Measurements from ENCODE around the gene AIPL1.

Gene AIPL1

GRCh38 chr17:6450926-6451832, 16.3 kb upstream of the AIPL1 start:
- H3K4me3 ChIP-seq (ENCODE audit: control insufficient read depth, low read depth, low read length): no peak overlapping the region
- no peak for TF ChIP-seq CTCF (IDR thresholded peaks at IDR 0.05; ENCODE audit: control insufficient read depth, insufficient read depth, low read depth, low read length, missing control alignments)
- DNase-seq (ENCODE audit: low read depth): no peak

DNA sequence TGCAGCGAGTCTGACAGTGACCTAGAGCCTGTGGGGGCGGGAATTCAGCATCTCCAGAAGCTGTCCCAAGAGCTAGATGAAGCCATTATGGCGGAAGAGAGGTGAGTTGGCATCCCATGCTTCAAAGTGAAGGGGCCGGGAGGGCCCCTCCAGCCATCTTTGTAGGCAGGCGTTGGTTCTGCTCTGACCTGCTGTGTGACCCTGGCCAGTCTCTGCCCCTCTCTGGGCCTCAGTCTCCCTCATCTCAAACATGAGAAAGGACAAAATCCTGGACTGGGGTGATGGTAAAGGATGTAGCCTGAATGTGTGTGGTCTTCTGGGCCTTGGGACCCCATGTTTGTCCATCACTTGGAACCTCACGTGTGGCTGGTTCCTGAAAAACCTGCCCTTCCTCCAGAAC, 14.4 kb upstream of the AIPL1 start:
- DNase-seq (ENCODE audit: low read depth): no peak
- no peak overlapping the region for H3K4me3 ChIP-seq (ENCODE audit: control insufficient read depth, low read depth, low read length)
- TF ChIP-seq CTCF (IDR thresholded peaks at IDR 0.05; ENCODE audit: control insufficient read depth, insufficient read depth, low read depth, low read length, missing control alignments): no peak

DNA sequence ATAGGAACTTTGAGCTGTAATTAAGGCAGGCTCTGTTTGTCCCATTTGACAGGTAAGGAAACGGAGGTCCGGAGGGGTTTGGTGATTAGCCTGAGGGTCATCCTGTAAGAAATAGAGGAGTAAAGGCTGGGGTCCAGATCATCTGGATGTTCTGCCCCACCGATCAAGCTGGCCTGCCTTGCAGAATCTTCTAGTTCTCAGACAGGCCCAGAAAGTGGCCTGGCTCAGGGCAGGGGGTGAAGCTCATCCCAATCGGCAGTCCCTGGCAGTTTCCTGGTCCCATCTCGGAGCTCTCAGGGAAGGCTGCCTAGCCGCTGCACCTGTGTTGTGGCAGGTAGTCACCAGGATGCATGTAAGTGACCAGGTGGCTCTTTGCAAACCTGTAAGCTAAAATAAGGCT, 13.6 kb upstream of the AIPL1 start:
- no peak overlapping the region for H3K4me3 ChIP-seq (ENCODE audit: control insufficient read depth, low read depth, low read length)
- TF ChIP-seq CTCF (IDR thresholded peaks at IDR 0.05; ENCODE audit: control insufficient read depth, insufficient read depth, low read depth, low read length, missing control alignments): no peak
- no peak for DNase-seq (ENCODE audit: low read depth)

DNA sequence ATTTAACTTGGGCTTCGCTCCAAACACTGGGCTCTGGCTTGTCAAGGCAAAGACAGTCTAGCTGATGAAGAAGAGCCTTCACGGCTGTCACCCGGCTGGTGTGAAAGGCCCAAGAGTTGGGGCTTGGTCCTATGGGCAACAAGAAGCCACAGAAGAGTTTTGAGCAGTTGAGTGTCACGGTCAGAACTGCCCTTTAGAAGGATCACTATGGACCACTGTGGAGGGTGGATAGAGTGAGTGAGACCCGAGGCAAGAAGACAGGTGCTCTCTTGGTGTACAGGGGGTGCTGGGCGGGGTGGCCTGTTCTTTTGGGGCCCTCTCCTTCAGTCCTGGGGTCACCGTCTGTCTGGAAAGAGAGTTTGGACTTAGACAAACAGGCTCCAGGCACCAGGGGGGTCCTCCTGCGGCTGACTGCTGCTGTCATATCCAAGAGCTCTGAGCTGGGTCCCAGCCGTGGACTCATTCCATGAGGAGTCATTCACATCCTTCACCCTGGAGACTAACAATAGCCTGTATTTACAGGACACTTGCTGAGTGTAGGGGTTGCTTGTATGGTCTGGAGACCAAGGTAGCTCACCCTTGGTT, 11.7 kb upstream of the AIPL1 start:
- H3K4me3 ChIP-seq (ENCODE audit: control insufficient read depth, low read depth, low read length): no peak overlapping the region
- no peak for DNase-seq (ENCODE audit: low read depth)
- TF ChIP-seq CTCF (IDR thresholded peaks at IDR 0.05; ENCODE audit: control insufficient read depth, insufficient read depth, low read depth, low read length, missing control alignments): no peak

DNA sequence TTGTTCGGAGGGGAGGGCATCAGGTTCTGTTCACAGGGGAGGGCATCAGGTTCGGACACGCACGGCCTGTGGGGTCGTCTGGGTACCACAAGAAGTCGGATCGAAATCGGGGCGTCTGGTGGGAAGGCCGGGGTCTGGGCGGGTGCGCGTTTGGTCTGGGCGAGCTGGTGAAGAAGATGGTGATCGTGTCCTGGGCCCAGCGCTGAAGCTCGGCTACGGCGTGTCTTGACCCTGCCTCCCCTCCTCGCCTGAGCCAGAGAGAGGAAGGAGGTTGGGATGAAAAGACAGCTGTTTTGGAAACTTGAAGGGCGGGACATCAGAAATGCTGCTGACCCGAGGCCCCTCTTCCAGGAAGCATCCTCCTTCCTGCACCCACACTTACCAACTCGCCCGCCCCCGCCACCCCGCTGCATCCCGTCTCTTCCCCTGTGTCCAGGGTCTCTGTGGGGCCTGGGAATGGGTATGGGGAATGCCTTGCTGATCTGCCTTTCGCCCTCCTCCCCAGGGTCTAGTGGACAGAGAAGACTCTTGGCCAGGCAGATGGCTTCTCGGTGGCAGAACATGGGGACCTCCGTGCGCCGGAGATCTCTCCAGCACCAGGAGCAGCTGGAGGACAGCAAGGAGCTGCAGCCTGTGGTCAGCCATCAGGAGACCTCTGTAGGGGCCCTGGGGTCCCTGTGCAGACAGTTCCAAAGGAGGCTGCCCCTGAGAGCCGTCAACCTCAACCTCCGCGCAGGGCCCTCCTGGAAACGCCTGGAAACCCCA, 9.8 kb upstream of the AIPL1 start:
- no peak for TF ChIP-seq CTCF (IDR thresholded peaks at IDR 0.05; ENCODE audit: control insufficient read depth, insufficient read depth, low read depth, low read length, missing control alignments)
- H3K4me3 ChIP-seq (ENCODE audit: control insufficient read depth, low read depth, low read length): peak overlapping the region; percentile 90
- no peak for DNase-seq (ENCODE audit: low read depth)

DNA sequence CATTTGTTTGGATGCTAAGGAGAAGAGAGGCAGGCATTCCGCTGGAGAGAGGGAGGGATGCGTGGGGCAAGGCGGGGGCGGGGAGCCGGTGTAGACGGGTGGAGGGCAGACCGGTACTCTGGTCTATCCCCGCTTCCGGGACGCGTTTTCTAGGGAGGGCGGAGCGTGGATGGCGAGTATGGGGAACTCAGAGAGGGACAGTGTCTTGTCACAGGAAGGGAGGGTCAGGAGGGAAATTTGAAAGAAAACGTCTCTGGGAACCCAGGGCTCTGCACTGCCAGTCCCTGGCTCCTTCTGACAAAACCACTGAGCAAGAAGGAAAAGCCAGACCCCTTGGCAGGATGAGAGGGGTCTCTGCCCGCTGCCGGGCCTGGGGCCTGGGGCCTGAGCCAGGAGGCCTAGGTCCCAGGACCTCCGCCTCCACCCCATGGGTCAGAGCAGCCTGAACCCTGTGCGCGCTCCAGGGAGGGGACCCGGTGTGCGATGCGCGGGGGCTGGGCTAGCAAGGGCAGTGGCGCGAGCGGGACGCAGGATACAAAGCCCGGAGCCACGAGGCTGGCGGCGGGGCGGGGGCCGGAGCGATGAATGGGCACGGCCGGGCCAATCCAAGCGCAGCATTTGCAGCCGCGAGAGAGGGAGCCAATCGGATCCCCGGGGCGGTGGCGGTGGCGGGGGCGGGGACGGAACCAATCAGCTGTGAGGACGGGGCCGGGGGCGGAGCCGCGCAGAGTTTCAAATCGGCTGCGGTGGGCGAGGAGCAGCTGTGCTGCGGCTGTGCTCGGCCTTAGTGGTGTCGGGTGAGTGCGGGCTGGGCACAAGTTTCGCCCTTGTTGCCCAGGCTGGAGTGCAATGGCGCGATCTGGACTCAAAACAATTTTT, 9.0 kb upstream of the AIPL1 start, which contains the start of gene PIMREG:
PIMREG (plus strand) TSS at position 764 of the 879 bp plus-strand sequence. CDS start 656 bp downstream, outside the sequence.
- TF ChIP-seq CTCF (IDR thresholded peaks at IDR 0.05; ENCODE audit: control insufficient read depth, insufficient read depth, low read depth, low read length, missing control alignments): no peak
- peak within 1 kb of the TSS; percentile 90 for H3K4me3 ChIP-seq (ENCODE audit: control insufficient read depth, low read depth, low read length)

More for the DNA sequence above, 9.0 kb upstream of the AIPL1 start, which contains the start of gene PIMREG:
- DNase-seq (ENCODE audit: low read depth): peak; percentile 54

All from AG09309 (cell line).